Coronary artery (tissue), 2 donors: Measurements from ENCODE around the gene TRAPPC5.

ENCODE experiments used
- DNase-seq: peaks from one replicate; pipeline ENCODE4 v3.0.0-alpha.2; 2017; ENCODE audit warnings: low spot score
- H3K27ac ChIP-seq, 2 donors: fragments of 200-600 bp; sonication (generic); one replicate each; pipeline ENCODE4 v1.5.1; 2016 to 2019
- H3K4me3 ChIP-seq: fragments of 200-600 bp; sonication (generic); 2 replicates; pipeline ENCODE4 v1.5.1; 2016; ENCODE audit warnings: mild to moderate bottlenecking, moderate library complexity
- CTCF ChIP-seq: fragments of 200-600 bp; sonication (generic); IDR thresholded peaks from one replicate; pipeline ENCODE4 v1.5.1; 2019; ENCODE audit warnings: antibody characterized with exemption

Gene TRAPPC5

DNA sequence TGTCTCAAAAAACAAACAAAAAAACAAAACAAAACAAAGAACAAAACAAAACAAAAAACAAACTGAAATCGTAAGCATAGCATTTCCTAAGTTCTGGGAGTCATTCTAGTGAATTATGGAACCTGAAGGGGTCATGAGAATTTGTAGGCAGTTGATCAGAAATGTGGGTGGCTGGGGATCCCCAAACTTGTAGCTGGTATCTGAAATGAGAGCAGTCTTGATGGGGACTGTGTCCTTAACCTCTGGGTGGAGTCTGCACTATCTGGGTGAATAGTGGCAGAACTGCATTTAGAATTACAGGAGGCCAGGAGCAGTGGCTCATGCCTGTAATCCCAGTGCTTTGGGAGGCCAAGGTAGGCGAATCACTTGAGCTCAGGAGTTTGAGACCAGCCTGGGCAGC lies 45.2 kb downstream of the TRAPPC5 start:
- TF ChIP-seq CTCF, result no peak
- H3K27ac ChIP-seq, result no peak overlapping the region
- no peak overlapping the region for H3K4me3 ChIP-seq
- DNase-seq, result no peak

DNA sequence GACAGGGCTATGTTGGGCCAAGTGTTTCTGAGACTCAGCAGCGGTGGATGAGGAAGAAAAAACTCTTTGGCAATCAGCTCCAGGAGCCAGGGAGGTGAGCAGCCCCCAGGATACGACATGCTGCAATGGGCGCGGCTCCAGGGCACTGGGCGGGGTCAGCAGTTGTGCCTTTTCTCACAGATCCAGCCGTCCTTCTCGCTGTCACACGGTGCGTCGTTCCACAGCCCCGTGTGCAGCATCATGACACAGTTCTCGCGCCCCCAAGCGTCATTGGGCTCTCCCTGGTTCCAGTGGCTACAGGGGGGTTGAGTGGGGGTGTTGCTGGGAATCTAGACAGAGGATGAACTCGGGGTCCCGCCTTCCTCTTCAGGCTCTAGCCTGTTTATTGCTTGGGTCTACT lies 48.6 kb downstream of the TRAPPC5 start:
- DNase-seq, result no peak
- Histone ChIP-seq H3K4me3 (no peak overlapping the region), H3K27ac (no peak overlapping the region)
- no peak for TF ChIP-seq CTCF

DNA sequence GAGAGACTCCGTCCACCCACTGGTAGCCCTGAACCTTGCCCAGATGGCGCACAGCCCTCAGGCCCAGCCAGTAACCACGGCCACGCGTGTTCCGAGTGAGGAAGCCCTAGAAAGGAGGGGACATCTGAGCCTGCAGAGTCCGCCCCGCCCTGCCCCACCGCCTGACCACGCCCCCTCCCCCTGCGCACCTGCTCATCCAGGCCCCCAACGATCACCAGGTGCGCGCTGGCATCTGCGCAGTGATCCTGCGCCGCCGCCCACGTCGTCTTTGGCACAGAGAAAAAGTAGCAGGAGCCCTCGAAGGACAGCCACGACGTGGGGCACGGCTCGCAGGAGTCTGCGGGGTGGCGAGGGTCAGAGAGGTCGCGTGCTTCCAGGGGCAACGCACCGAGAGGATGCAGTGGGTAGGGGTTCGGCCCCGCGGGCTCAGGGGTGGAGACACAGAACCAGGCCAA lies 49.2 kb downstream of the TRAPPC5 start:
- DNase-seq, result no peak
- TF ChIP-seq CTCF, result no peak
- no peak overlapping the region for H3K27ac ChIP-seq
- H3K4me3 ChIP-seq, result peak overlapping the region; percentile 40

DNA sequence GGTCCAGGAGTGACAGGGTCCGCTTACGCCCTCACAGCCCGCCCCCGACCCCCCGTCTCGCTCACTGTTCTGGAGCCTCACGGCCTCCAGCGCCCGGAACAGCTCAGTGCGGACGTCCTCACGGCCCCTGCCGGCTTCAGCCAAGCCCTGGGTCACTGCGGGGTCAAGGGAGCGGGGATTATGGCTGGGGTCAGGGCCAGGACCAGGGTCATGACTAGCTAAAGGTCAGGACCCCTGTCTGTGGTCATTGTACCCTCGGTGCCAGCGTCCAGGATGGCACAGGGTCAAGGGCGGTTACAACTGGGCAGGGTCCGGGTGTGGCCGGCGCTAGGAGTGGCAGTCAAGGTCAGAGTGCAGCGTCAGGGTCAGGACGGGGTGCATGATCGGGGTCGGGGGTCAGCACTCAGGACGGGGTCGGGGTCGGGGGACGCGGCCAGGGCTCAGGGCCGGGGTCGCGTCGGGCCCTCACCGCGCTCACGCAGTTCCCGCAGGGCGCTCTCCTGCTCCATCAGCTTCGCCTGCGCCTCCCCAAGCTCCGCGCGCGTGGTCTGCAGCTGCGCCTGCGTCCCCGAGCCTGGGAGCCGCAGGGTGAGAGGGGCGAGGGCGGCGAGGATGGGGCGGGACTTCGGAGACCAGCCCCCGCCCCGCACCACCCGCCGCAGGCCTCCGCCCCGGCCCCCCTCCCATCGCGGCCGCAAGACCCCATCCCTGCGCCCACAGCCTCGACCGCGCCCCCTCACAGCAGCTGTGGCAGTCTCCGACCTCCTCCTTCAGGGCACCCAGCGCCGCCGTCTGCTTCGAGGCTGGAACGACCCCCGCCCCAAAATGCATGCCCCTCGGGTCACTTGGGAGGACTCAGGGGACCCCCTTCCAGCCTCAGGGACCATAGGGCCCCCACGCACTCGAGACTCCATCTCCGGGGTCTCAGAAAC lies 49.9 kb downstream of the TRAPPC5 start:
- Histone ChIP-seq H3K4me3 (peak overlapping the region; percentile 40), H3K27ac (no peak overlapping the region)
- no peak for TF ChIP-seq CTCF
- DNase-seq, result no peak

- TF ChIP-seq CTCF, result no peak
- DNase-seq, result no peak
- H3K4me3 ChIP-seq, result no peak overlapping the region
- no peak overlapping the region for H3K27ac ChIP-seq
Observed at GRCh38 chr19:7731218-7731595, 50.6 kb downstream of the TRAPPC5 start.

- no peak for TF ChIP-seq CTCF
- DNase-seq, result no peak
- no peak overlapping the region for H3K4me3 ChIP-seq
- no peak overlapping the region for H3K27ac ChIP-seq
Observed at GRCh38 chr19:7731615-7732014, 51.0 kb downstream of the TRAPPC5 start.

- Histone ChIP-seq H3K27ac (no peak within 1 kb of the TSS), H3K4me3 (no peak within 1 kb of the TSS)
- TF ChIP-seq CTCF, result no peak
- DNase-seq, result no peak
Observed at GRCh38 chr19:7732045-7732444, 51.4 kb downstream of the TRAPPC5 start, which contains the start of gene CLEC4G. CLEC4G (minus strand) TSS chr19:7732110; CDS start chr19:7732102, 8 bp downstream.
